Stimulated activated CD8-positive, alpha-beta memory T cell treated with anti-CD3 and anti-CD28 coated beads, Interleukin-7, amount 100 ng/mL, for 48 hours (primary cell): ENCODE measurements around the gene CALML6.
"Not testable (repeated sequence)": the region's sequence is repeated elsewhere in the genome, so short reads cannot be mapped to it uniquely, and the experiment has no call there.

Experiments
- DNase-seq, 2 donors: peaks; one replicate each; pipeline ENCODE4 v3.0.0-alpha.2; 2020; ENCODE audit warnings: low read depth in 1 of 2; ENCODE audit errors: extremely low read depth in 1 of 2

Gene CALML6

DNA sequence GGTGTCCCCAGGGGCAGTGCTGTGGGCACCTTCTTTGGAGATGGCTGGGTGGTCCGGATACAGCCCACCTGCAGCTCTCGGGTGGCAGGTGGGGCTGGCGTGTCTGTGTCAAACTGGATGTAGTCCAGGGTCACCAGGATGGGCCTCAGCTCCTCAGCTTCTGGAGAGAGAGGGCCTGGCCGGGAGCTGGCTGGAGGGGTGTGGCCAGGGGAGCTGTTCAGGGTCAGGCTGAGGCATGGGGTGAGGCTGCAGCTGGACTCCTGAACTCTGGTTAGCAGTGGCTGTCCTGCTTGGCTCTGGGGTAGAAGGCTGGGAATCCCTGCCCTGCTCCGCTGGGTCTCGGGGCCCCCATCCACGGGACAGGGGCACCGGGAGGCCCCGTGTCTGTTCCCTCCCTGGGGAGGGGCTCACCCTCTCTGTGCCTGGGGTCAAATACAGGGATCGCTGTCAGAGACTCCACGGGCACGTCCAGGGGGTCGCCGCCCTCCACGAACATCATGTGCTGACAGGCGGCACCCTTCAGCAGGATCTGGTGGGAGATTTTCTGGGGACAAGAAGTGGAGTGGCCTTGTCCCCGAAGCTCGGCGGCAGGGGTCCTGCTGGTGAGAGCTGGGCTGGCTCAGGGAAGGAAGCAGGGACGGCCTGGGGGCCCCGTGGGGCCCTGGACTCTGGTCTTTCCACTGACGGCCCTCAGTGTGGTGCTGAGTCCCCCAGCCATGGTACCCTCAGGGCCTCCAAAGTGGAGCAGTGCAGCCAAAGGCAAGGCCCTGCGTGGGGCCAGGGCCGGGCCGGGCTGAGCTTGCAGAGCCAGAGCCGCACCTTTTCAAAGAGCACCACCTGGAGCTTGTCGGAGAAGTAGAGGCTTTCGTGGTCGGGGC lies 8.1 kb downstream of the CALML6 start:
- DNase-seq, result no peak

DNA sequence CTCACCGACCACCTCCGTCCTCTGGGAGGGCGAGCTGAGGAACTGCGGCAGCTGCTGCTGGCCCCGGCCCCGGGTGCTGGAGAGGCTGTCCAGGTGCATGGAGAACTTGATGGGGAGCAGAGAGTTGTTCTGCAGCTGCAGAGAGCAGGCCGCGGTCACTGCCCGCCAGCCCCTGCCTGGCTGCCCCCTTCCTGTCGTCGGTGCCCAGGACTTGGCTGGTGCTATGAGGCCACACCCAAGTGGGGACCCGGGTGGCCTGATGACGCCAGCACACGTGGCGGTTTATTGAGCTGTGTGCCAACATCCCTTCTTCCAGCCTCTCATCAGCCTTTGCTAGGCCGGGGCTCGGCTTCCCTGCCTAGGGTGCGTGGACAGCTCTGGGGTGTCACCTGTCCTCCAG lies 9.3 kb downstream of the CALML6 start:
- DNase-seq, result no peak

DNA sequence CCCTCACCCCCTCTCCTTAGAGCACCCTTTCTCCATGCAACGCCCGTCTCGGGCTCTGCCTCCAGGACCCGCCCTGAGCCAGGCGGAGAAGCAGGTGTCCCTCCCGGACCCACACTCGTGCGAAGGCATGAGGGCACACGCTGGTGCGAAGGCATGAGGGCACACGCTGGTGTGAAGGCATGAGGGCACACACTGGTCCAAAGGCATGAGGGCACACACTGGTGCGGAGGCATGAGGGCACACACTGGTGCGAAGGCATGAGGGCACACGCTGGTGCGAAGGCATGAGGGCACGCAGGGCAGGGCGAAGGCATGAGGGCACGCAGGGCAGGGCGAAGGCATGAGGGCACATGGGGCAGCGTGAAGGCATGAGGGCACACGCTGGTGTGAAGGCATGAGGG lies 9.8 kb downstream of the CALML6 start:
- DNase-seq, result no peak

DNA sequence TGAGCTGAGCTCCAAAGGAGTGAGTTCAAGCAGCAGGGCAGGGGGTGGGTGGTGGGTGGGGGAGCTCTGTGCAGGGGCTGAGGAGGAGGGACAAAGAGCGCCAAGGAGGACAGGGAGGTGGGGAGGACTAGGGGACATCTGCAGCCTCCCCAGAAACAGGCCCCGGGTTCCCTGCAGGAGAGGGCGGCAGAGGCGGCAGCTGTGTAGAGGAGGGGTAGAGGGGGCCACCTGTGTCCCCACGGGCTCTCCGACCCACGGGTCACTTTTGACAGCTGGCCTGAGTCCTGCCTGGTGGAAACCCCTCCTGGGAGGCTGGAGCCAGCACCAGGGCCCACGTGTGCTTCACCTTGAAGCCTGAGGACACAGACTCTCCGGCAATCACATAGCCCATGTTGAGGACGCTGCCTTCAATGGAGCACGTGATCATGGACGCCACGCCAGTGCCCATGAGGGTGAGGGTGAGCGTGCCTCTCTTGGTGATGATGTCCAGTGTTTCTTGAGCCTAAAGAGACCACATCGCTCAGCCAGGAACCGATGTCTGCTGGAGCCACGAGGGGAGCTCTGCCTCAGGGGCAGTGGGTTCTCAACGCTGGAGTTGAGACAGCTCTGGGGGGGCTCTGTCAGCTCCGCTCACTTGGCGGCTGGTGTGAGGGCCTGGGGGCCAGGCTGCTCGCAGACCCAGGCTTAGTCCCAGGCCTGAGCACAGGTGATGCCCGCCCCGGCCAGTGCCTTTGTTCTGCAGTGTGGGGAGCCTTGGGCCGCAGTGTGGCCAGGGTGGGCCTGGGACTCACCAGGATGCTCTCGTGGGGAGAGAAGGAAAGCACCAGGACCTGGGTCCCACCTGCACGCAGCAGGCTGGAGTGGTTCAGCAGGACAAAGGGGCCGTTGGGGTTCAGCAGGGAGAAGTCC lies 10.6 kb downstream of the CALML6 start:
- no peak for DNase-seq

DNA sequence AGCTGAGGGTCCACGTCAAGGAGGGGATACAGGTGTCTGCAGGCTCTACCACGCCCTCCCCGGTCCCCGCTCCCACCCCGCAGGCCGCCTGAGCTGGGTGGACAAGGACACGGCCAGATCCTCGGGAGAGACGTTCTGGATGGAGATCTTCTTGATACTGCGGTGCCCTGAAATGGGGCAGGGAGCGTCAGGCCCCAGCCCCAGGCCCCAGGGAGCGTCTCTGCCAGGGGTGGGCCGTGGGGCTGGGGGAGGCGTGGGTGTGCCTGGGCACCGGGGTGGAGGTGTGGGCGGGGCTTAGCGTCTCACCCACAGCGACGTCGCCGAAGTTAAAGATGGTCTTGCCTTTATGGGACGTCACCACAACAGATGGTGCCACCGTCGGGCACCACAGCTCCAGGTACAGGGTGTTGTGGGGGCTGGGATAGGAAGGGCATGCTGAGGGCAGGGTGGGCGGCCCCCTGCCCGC lies 11.3 kb downstream of the CALML6 start:
- DNase-seq, result no peak

DNA sequence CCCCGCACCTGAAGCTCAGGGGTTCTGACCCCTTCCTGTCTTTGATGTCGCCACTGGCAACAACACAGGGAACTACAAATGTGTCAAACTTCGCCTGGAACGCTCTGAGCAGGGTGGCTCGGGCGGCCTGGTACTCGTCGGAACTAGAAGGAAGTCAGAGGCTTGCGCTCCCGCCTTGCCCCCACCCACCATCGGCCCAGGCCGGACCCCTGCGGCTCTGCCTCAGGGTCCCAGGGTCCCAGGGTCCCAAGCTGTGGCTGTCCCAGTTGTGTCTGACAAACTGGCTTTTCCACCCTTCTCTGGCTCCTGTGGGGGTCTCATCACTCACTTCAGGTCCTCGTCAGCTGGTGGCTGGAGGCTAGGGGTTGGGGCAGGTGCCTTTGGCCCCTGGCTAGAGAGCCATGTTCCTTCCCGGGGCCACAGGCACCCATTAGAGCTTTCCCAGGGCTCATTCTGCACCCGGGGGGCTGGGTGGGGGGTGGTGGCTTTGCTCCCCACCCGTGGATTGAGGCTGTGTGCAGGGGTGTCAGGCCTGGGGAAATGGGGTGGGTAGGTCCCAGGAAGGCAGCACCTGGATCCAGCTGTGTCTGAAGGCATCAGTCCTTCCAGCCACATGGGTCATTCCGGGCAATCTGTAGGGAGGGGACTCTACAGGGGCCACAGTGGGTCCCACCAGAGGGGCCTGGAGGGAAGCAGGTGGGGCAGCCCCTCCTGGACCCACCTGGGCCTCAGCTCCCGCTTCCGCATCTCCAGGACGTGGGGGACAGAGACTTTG lies 12.0 kb downstream of the CALML6 start:
- no peak for DNase-seq

DNA sequence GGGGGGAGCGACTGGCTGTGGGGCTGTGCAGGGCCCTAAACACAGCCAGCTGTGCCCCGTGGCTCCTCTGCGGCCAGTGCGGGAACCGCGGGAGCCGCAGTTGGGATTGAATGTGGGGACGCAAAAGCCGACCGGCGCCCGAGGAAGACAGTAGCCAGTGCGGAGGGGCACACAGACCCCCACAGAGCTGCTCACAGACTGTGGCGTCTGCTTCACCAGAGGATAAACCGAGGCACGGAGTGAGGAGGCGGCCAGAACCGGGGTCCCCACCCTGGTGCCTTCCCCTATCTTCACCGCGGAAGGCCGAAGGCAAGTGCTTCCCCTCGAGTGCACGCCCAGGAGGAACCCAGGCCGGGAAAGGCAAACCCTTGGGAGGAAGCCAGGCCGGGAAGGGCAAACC lies 12.7 kb downstream of the CALML6 start:
- DNase-seq, result no peak

DNA sequence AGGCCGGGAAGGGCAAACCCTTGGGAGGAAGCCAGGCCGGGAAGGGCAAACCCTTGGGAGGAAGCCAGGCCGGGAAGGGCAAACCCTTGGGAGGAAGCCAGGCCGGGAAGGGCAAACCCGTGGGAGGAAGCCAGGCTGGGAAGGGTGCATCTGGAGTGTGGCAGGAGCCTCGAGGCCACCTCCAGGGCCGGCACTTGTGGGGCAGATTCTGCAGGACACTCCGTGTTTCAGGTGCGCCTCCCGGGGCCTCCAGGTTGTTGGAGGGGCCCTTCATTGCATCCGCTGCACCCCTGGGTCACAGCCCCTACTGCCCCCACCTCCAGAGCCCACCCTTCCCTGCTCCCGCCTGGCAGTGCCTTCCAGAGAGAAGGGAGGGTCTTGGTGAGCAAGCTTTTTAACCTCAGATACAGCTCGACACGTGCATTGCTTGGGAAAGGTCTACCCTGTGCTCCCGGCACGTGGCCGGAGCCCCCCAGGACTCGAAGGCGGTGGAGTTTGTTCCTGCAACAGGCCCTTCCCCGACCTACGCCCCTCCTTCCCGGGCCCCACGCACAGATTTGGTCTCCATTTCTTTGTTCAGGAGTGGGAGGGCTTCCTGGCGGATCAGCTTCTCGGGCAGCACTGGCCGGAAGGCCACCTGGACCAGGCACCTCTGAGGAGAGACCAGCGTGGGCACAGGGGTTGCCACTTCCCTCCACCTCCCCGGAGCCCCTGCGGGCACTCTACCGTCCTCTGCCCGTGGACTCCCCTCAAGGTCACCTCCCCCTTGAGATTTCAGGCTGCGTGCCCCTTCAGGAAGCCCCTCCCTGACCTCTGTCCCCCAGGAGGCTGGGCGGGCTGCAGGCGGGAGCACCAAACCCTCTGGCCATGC lies 13.4 kb downstream of the CALML6 start:
- DNase-seq, result no peak

DNA sequence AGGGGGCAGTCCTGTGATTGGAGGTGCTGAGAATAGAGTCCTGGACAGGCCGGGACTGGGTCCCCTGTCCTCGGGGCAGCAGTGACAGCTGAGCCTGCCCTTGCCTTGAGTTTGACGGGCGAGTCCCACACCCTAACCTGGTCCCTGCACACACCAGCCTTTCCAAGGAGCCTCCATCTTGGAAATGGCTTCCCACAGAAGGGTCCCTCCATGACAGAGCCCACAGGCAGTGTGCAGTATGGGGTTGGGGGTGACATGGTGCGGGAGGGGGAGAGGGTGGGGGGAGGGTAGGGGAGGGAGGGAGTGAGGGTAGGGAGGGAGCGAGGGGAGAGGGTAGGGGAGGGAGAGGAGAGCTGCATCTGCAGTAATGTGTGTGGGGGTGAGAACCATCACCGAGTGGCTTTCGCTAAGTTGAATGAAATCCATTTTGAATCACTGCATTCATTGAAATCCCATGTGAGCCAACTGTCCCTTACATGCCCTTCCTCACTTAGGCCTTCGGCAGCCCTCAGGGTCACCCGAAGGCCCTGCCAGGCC lies 14.1 kb downstream of the CALML6 start:
- no peak for DNase-seq

DNA sequence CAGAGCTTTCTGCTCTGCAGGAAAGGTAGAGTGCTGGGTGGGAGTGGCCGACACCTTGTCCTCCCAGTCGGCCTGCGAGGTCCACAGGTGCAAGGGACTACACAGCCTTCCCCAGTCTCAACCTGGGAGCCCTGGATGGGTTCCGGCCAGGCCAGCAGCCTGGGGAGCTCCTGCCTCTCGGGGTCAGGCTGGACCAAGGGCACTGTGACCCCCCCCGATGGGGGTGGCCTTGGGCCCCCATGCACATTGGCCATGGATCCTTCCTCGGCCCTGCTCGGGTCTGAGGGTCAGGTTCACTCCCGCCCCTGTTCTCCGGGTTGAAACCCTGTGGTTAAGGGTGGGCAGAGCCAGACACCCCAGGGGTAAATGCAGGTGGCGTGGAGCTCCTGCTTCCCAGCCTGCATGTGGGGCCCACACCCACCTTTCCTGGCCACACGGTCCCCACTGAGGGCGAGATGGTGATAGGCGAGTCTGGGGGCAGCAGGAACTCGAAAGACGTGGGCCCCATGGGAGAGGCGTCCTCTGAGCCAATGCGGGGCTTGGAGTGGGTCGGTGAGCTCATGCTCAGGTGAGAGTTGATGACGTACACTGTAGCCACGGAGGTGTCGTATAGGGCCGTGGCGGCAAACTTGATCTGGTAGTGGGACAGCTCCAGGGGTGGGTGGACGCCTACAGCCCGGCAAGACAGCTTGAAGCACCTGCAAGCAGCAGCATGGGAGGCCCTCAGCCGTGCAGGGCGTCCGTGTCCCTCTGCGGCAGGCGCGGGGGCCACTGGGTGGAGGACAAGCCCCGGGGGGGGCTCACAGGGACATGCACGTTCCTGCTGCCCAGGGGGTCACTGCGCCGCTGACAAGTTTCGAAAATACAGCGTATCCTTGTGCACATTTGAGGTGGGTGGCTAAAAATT lies 14.8 kb downstream of the CALML6 start:
- DNase-seq, result no peak

DNA sequence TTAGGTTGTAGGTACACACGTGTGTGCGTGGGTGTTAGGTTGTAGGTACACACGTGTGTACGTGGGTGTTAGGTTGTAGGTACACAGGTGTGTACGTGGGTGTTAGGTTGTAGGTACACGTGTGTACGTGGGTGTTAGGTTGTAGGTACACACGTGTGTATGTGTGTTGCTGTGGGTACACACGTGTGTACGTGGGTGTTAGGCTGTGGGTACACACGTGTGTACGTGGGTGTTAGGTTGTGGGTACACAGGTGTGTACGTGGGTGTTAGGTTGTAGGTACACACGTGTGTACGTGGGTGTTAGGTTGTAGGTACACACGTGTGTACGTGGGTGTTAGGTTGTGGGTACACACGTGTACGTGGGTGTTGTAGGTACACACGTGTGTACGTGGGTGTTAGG lies 19.8 kb downstream of the CALML6 start:
- not testable (repeated sequence) for DNase-seq

DNA sequence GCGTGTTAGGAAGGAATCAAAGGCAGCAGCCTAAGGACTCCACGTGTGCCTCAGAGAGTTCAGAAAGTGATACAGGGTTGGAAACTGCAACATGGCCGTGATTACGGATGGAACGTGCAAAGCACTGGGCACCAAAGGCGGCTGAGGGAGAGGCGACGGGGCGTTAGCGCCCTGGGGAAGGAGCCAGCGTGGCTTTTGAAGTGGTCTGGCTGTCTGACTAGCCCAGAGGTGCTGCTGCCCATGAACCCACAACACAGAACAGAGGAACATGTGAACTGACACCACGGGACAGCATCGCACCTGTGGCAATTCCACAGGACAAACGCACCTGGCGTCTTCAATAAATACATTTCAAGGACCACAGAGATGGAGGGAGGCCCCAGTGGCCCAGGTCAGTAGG lies 22.0 kb downstream of the CALML6 start:
- DNase-seq, result no peak

DNA sequence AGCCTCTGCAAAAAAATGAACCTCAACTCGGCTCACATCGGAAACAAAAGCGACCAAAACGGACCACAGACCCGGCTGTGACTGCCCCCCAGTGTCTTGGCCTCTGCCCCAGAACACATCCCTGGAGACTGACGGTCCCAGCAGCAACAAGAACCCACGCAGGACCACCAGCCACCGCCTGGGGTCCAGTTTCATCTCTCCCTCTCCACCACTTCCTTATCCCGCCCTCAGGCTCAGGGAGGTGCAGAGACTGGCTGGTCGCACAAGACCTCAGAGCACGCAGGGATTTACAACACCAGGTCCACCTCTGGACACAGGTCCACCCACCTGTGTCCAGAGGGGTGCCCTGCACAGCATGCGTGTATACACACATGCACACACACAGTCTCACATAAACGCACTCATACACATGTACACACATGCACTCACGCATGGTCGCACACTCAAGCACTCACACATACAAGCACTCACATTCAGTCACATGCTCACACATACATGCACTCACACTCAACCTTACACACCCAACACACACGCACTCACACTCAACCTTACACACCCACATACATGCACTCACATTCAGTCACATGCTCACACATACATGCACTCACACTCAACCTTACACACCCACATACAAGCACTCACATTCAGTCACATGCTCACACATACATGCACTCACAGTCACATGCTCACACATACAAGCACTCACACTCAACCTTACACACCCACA lies 22.7 kb downstream of the CALML6 start:
- no peak for DNase-seq

DNA sequence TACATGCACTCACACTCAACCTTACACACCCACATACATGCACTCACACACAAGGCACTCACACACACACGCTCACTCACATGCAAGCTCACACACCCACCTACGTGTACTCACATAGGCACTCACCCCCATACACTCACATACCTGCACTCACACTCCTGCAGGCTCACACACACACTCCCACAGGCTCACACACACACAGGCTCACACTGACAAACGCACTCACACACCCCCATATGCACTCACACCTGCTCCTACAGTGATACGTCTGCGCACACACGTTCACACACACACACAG lies 23.2 kb downstream of the CALML6 start:
- DNase-seq, result no peak

DNA sequence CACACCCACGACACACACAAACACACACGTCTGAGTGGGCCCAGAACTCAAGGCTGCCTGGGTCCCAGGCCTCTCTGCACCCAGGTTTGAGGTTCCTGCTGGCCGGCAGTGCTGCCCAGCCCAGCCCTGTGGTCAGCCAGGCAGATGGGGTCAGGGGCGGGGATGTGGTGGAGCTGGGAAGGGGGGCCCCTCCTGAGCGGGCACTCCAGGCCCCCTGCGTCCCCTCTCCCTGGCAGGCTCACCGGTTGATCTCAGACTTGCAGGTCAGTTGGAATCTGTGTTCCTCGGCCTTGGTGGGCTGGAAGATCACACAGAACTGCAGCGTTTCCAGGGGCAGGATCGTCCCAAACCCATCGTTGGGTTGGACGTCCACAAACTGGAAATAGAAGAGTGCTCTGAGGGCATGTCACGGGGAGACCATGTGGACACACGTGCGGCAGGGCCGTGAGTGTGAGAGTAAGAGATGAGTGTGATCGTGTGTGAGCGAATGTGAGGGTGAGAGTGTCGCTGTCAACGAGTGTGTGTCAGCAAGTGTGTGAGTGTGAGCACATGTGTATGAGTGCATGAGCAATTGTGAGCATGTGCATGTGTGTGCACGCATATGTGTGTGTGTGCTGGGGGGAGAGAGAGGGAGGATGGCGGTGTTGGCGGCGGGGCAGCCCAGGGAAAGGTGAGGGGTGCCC lies 23.7 kb downstream of the CALML6 start:
- no peak for DNase-seq

DNA sequence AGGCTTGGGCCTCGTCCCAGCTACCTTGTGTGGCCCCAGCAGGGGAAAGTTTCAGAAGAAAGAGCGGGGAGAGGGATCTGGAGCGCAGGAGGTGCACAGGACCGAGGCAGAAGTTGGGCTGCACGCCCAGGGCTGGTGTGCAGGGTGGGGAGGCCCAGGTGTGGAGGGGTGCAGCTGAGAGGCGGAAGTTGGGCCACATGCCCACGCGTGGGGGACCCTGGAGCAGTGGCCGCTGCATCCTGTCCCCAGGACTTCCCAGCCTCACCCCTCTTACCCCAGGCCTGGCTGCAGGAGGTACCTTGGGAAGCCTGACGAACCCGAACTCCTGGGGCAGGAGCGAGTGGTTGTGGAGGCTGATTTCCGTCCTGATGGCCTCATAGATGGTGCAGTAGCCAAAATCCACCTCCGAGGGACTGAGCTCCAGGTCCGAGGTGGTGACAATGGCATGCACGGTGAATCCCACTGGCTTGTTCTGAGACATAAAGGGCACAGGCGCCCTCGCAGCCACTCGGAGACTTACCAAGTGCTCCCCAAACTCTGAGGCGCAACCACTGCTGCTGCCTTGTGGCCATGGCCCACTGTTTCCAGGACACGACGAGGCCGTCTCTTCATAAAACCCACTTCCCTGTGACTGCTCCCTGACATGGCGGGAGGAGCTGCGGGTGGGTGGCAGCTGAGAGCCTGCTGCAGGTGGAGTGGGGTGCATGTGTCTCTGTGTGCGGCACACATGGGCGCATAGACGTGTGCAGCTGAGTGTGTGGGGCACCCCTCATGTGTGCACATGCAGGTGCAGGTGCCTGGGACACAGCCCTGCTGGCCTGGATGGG lies 24.4 kb downstream of the CALML6 start:
- DNase-seq, result no peak

DNA sequence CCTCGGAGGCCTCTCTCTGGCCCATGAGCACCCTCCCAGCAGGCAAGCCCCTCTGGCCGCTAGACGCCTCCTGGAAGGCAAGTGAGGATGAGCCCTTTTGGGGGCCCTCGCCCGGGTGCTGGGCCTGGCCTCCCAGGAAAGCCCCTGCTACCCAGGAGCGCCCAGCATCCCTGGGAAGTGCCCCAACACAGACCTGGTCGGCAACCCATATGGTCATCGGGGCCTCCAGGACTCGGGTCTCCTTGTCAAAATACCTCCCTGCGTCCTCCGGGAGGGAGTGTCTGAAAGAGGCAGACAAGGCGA lies 25.0 kb downstream of the CALML6 start:
- no peak for DNase-seq
